Measurements from ENCODE around the gene RALA. TPM values are rescaled to one million over a fixed set of nuclear protein-coding genes. Genes with fewer than 3 reads are reported as not detected.

The RALA gene
- polyA plus RNA-seq, 1 donor (not counting 4 experiments of a cell fraction or from before 2014, with no cell fraction given), result 64.6 TPM

DNA sequence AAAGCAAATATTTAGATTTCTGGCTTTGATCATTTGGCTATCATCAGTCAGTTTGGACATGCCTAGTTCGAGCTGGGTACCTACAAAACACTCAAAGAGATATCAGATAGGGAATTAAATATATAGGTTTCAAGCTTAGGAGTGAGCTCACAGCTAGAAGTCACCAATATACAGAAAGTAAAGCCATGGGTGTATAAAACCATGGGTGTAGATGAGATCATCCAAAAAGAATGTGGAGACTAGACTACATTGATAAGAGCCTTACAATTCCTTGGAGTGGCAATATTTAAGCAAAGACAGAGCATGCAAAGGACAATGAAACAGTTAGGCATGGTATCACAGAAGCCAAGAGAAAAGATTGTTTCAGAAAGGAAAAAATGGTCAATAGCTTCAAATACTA lies 7.2 kb upstream of the RALA start:
- peak; percentile 82 for FAIRE-seq
- DNase-seq (ENCODE audit: low read depth, low spot score), result no peak
- dilution Hi-C loops (cut with MboI; ENCODE audit: extremely low pct_ligation_motif_present, low sequenced_read_pairs), result no loop called here

DNA sequence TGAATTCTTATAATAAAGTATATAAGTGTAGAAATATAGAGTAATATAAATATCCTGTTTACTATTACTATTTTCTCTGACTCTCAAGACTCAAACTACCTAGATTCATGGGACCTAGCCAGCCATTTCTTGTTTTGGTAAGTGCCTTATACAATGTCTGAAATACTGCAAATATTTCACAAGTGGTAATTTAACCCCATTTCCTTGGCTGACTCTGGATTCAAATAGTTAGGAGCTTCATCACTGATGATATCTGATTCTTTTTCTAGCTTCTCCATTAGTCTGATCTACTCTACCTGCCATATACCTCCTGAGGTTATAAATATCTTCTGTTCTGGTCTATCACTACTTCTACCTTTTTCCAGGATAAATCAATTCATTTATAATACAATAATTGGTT lies 6.4 kb upstream of the RALA start:
- Histone ChIP-seq H3K27me3 (ENCODE audit: control insufficient read depth, extremely low read depth, insufficient read depth, low read length) (no peaks in the 10 kb centered on the region), H2AFZ (ENCODE audit: control insufficient read depth, low read length) (no peak overlapping the region), H3K9ac (ENCODE audit: control insufficient read depth, extremely low read depth, insufficient read depth, low read length) (no peak overlapping the region), H3K36me3 (ENCODE audit: control insufficient read depth in 2 of 2, extremely low read depth in 1 of 2, insufficient read depth in 2 of 2, low read length in 2 of 2) (no peaks in the 10 kb centered on the region), H3K4me1 (ENCODE audit: control insufficient read depth, extremely low read depth, insufficient read depth, low read length) (peaks cover 43% of the 10 kb centered on the region), H4K20me1 (ENCODE audit: control insufficient read depth, extremely low read depth, insufficient read depth, low read length) (no peaks in the 10 kb centered on the region), H3K9me1 (ENCODE audit: control insufficient read depth, extremely low read depth, insufficient read depth, low read length) (no peaks in the 10 kb centered on the region), H3K27ac (ENCODE audit: control insufficient read depth, insufficient read depth, low read length) (no peak overlapping the region), H3K9me3 (ENCODE audit: control insufficient read depth, low read depth, low read length) (no peaks in the 10 kb centered on the region), H3K4me2 (ENCODE audit: control insufficient read depth, extremely low read depth, insufficient read depth, low read depth, low read length) (no peak overlapping the region), H3K79me2 (ENCODE audit: control insufficient read depth, insufficient read depth, low read length) (no peaks in the 10 kb centered on the region), H3K4me3 (ENCODE audit: control insufficient read depth in 2 of 3, extremely low read depth in 1 of 3, insufficient read depth in 2 of 3, low read depth in 1 of 3, low read length in 3 of 3) (no peak overlapping the region)
- no peak for FAIRE-seq
- TF ChIP-seq CTCF (optimal IDR thresholded peaks at IDR 0.05 in 1 of 3, IDR thresholded peaks at IDR 0.05 in 1 of 3, conservative IDR thresholded peaks at IDR 0.05 in 1 of 3; ENCODE audit: extremely low read depth in 1 of 3, insufficient read depth in 2 of 3, low read length in 3 of 3), result no peak
- TF ChIP-seq EZH2 (IDR thresholded peaks at IDR 0.05; ENCODE audit: low read length), result no peak
- dilution Hi-C loops (cut with MboI; ENCODE audit: extremely low pct_ligation_motif_present, low sequenced_read_pairs), result no loop called here
- no peak for DNase-seq (ENCODE audit: low read depth, low spot score)

More for the DNA sequence above, 7.2 kb upstream of the RALA start:
- Histone ChIP-seq H3K36me3 (ENCODE audit: control insufficient read depth in 2 of 2, extremely low read depth in 1 of 2, insufficient read depth in 2 of 2, low read length in 2 of 2) (no peaks in the 10 kb centered on the region), H3K79me2 (ENCODE audit: control insufficient read depth, insufficient read depth, low read length) (no peaks in the 10 kb centered on the region), H3K4me1 (ENCODE audit: control insufficient read depth, extremely low read depth, insufficient read depth, low read length) (peaks cover 35% of the 10 kb centered on the region), H3K9ac (ENCODE audit: control insufficient read depth, extremely low read depth, insufficient read depth, low read length) (no peak overlapping the region), H3K9me1 (ENCODE audit: control insufficient read depth, extremely low read depth, insufficient read depth, low read length) (no peaks in the 10 kb centered on the region), H3K27ac (ENCODE audit: control insufficient read depth, insufficient read depth, low read length) (no peak overlapping the region), H3K27me3 (ENCODE audit: control insufficient read depth, extremely low read depth, insufficient read depth, low read length) (no peaks in the 10 kb centered on the region), H3K9me3 (ENCODE audit: control insufficient read depth, low read depth, low read length) (no peaks in the 10 kb centered on the region), H3K4me2 (ENCODE audit: control insufficient read depth, extremely low read depth, insufficient read depth, low read depth, low read length) (no peak overlapping the region), H4K20me1 (ENCODE audit: control insufficient read depth, extremely low read depth, insufficient read depth, low read length) (no peaks in the 10 kb centered on the region), H3K4me3 (ENCODE audit: control insufficient read depth in 2 of 3, extremely low read depth in 1 of 3, insufficient read depth in 2 of 3, low read depth in 1 of 3, low read length in 3 of 3) (no peak overlapping the region), H2AFZ (ENCODE audit: control insufficient read depth, low read length) (no peak overlapping the region)
- TF ChIP-seq CTCF (optimal IDR thresholded peaks at IDR 0.05 in 1 of 3, IDR thresholded peaks at IDR 0.05 in 1 of 3, conservative IDR thresholded peaks at IDR 0.05 in 1 of 3; ENCODE audit: extremely low read depth in 1 of 3, insufficient read depth in 2 of 3, low read length in 3 of 3) (no peak), EZH2 (IDR thresholded peaks at IDR 0.05; ENCODE audit: low read length) (no peak)
